HG03354 (cell line): Measurements from ENCODE around the gene LRP8.

ENCODE experiments used
- ATAC-seq: cut with Tn5 transposase; IDR thresholded peaks from one replicate; pipeline ENCODE4 v1.9.1; 2021; ENCODE audit warnings: mild to moderate bottlenecking; ENCODE audit not compliant: unreplicated experiment, poor library complexity, severe bottlenecking

LRP8 gene

DNA sequence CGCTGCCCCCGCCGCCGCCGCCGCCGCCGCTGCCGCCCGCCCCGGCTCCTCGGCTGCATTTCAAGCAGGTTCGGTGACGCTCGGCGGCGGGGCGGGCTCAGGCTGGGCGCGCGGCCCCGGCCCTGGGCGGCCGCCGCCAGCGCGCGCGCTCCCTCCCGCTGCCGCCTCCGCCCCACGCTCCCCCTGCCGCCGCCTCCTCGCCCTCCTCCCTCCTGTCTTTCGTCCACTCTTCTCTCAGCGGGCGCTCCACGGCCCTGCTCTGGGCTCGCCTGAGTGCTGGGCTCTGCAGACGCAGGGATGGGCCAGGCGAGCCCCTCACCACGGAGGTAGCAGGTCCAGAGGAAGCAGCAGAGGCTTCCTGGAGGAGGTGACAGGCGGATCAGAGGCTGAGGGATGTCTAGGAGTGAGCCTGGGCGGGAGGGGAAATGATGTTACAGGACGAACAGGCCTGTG is at the start of gene LRP8:
TSS of gene LRP8 (minus strand) at position 62 of the 453 bp plus-strand sequence. CDS start 158 bp downstream, outside the sequence.
- peak; percentile 46 for ATAC-seq

GRCh38 chr1:53377438-53377841 is 49.6 kb upstream of the LRP8 start:
- no peak for ATAC-seq

- no peak for ATAC-seq
Measured at GRCh38 chr1:53376742-53377437, 49.0 kb upstream of the LRP8 start.

DNA sequence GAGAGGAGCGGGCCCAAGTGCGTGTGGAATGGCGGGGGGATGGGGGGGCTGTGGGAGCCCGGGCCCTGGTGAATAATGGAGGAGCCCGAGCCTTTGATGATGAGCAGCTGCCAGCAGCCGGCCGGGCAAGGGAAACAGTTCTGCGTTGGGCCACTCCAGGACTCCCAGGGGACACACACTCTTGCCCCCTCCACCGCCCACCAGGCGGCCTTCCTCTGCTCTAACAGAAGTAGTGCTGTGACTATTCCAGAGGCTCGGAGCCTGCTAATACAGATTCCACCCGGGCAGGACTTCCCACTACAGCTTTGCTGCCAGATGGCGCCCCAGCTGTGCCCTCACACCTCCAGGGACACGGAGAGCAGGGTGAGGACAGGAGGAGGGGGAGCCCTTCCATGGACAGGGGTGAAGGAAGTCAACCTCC is 48.2 kb upstream of the LRP8 start:
- ATAC-seq, result no peak

- ATAC-seq, result no peak
Measured at GRCh38 chr1:53375440-53375839, 47.6 kb upstream of the LRP8 start.

- no peak for ATAC-seq
Measured at GRCh38 chr1:53373246-53373645, 45.4 kb upstream of the LRP8 start.

GRCh38 chr1:53372501-53372951 is 44.7 kb upstream of the LRP8 start:
- no peak for ATAC-seq

DNA sequence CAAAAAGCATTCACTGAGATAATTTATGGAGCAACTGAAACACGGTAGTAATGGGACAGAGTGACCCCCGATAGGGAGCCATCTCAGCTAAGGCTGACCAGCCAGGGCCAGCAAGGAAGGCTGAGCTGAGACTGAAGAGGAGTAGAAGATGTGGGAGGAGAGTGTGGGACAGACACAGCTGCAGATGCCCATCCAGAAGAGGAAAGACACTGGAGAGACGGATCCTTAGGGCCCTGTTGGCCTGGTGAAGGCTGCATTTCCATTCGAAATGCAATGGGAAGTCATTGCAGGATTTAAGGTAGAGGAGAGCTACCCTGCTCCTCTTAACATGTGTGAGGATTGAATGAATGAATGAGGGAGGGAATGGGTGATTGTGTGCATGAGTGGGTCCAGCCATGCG is 44.0 kb upstream of the LRP8 start:
- no peak for ATAC-seq

GRCh38 chr1:53371121-53371666 is 43.3 kb upstream of the LRP8 start:
- ATAC-seq, result no peak

GRCh38 chr1:53370369-53370961 is 42.6 kb upstream of the LRP8 start:
- no peak for ATAC-seq

GRCh38 chr1:53369761-53370160 is 41.9 kb upstream of the LRP8 start:
- no peak for ATAC-seq

GRCh38 chr1:53369034-53369750 is 41.3 kb upstream of the LRP8 start:
- no peak for ATAC-seq

- ATAC-seq, result no peak
Measured at GRCh38 chr1:53368314-53369033, 40.6 kb upstream of the LRP8 start.

- ATAC-seq, result peak; percentile 95
Measured at GRCh38 chr1:53367503-53368313, 39.8 kb upstream of the LRP8 start.

DNA sequence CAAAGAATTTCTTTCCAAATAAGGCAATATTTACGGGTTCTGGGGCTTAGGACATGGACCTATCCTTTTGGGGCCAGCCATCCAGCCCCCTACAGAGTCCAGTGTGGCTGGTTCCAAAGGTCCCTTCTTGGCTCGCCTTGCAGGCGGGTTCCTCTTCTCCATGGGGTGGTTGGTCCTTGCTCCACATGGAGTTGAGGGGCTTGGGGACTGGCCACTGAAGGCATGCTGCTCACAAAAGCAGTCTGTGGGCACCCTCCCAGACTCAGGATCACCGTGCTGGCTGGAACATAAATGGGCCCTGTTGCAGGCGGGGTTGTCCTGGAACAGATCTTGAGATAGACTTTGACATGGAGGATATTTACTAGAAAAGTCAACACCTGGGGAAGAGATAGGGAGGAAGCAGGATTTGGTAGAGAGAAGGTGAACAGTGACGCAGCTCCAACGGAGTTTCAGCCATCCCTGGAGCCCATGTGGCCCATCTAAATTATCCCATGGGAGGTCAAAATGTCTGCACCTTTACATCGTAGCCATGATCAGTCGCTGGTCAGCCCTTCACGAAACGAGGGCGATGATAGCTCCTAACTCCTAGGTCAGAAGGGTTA is 39.1 kb upstream of the LRP8 start:
- no peak for ATAC-seq

DNA sequence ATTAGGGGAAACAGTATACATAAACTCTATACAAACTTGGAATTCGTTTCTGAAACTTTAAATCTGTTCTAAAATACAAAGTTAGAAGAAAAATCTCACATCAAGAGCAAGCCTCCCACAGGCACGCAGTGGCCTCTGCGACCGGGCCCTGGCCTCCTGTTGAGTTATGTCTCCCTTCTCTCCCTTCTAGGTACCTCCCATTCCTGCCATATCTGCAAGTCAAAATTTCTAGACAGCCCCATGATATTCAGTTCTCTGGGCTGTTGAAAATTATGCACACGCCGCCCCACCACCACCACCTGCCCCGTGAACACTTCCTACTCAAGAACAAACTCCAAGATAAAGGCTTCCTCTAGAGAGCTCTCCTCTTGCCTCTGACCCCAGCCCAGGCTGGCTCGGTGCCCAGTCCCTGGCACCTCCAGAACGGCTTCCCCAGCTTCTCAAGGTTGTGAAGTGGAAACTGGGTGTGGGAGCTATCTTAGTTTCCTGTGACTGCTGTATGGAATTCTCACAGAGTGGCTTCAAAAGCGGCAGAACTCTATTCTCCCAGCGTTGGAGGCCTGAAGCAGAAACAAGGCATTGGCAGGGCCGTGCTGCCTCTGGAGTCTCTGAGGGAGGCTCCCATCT is 37.7 kb upstream of the LRP8 start:
- ATAC-seq, result no peak

GRCh38 chr1:53362851-53363642 is 35.2 kb upstream of the LRP8 start:
- no peak for ATAC-seq
